Liver (tissue), 3 donors: ENCODE measurements around the gene GPR161.

Experiments
- CTCF ChIP-seq: fragments of 150-350 bp; IDR thresholded peaks from 2 replicates; pipeline ENCODE4 v1.5.1; 2017; ENCODE audit warnings: improper control_type of control experiment, low read depth, low read length; ENCODE audit not compliant: missing input control
- FOXA1 ChIP-seq: IDR thresholded peaks from 2 replicates; pipeline ENCODE4 v1.6.1; 2016; ENCODE audit warnings: antibody characterized with exemption
- GABPA ChIP-seq, 2 donors: IDR thresholded peaks in 1 of 2; conservative IDR thresholded peaks in 1 of 2; 2 replicates each; pipeline ENCODE4 v1.6.1; 2016; ENCODE audit warnings: antibody characterized with exemption in 2 of 2, mild to moderate bottlenecking in 1 of 2, moderate library complexity in 1 of 2
- JUND ChIP-seq, 2 donors: IDR thresholded peaks; 2 replicates each; pipeline ENCODE4 v1.6.1; 2016; ENCODE audit warnings: antibody characterized with exemption in 2 of 2
- RAD21 ChIP-seq, 2 donors: IDR thresholded peaks; 2 replicates each; pipeline ENCODE4 v1.6.1; 2016; ENCODE audit warnings: antibody characterized with exemption in 2 of 2, mild to moderate bottlenecking in 2 of 2
- REST ChIP-seq: IDR thresholded peaks from 2 replicates; pipeline ENCODE4 v1.6.1; 2016; ENCODE audit warnings: antibody characterized with exemption, mild to moderate bottlenecking
- RXRA ChIP-seq, 2 donors: IDR thresholded peaks; 2 replicates each; pipeline ENCODE4 v1.6.1; 2017 to 2018; ENCODE audit warnings: antibody characterized with exemption in 2 of 2, mild to moderate bottlenecking in 1 of 2
- SP1 ChIP-seq: IDR thresholded peaks from 2 replicates; pipeline ENCODE4 v1.6.1; 2018; ENCODE audit warnings: antibody characterized with exemption, mild to moderate bottlenecking
- TAF1 ChIP-seq: conservative IDR thresholded peaks from 2 replicates; pipeline ENCODE4 v1.6.1; 2016; ENCODE audit warnings: antibody characterized with exemption, mild to moderate bottlenecking
- TF ChIP-seq, protein P1 (sequence below): IDR thresholded peaks from 2 replicates; pipeline ENCODE4 v1.6.1; 2016; ENCODE audit warnings: antibody characterized with exemption
- TF ChIP-seq, protein P2 (sequence below): IDR thresholded peaks from 2 replicates; pipeline ENCODE4 v1.6.1; 2016; ENCODE audit warnings: antibody characterized with exemption
- TF ChIP-seq, protein P3 (sequence below): IDR thresholded peaks from 2 replicates; pipeline ENCODE4 v1.6.1; 2016; ENCODE audit warnings: antibody characterized with exemption
- donor health status: healthy.
- donor health status: healthy.

- TF ChIP-seq CTCF (no peak), RAD21 (IDR thresholded peaks at IDR 0.05) (no peak), JUND (IDR thresholded peaks at IDR 0.05) (no peak), GABPA (IDR thresholded peaks at IDR 0.05 in 1 of 2, conservative IDR thresholded peaks at IDR 0.05 in 1 of 2) (no peak), FOXA1 (no peak), REST (no peak), TAF1 (no peak), RXRA (IDR thresholded peaks at IDR 0.05) (no peak), SP1 (no peak)
- TF ChIP-seq, protein P1, sequence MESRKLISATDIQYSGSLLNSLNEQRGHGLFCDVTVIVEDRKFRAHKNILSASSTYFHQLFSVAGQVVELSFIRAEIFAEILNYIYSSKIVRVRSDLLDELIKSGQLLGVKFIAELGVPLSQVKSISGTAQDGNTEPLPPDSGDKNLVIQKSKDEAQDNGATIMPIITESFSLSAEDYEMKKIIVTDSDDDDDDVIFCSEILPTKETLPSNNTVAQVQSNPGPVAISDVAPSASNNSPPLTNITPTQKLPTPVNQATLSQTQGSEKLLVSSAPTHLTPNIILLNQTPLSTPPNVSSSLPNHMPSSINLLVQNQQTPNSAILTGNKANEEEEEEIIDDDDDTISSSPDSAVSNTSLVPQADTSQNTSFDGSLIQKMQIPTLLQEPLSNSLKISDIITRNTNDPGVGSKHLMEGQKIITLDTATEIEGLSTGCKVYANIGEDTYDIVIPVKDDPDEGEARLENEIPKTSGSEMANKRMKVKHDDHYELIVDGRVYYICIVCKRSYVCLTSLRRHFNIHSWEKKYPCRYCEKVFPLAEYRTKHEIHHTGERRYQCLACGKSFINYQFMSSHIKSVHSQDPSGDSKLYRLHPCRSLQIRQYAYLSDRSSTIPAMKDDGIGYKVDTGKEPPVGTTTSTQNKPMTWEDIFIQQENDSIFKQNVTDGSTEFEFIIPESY = no peak
- TF ChIP-seq, protein P2, sequence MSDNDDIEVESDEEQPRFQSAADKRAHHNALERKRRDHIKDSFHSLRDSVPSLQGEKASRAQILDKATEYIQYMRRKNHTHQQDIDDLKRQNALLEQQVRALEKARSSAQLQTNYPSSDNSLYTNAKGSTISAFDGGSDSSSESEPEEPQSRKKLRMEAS = no peak
- TF ChIP-seq, protein P3, sequence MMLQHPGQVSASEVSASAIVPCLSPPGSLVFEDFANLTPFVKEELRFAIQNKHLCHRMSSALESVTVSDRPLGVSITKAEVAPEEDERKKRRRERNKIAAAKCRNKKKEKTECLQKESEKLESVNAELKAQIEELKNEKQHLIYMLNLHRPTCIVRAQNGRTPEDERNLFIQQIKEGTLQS = no peak
These were observed 31.1 kb upstream of the GPR161 start for GRCh38 chr1:168167806-168168205.
